ENCODE results near the gene LUZP1. TPM values are rescaled to one million over a fixed set of nuclear protein-coding genes. Genes with fewer than 3 reads are reported as not detected.

The LUZP1 gene
- polyA plus RNA-seq, 1 of the 3 experiments (the other 2 are of a cell fraction) = 8.9 TPM

- no peaks in the 10 kb centered on the region for H3K79me2 ChIP-seq (ENCODE audit: insufficient read depth)
- ChIA-PET POLR2A (no interaction called here), CTCF (interaction anchor here (0.6 to 5.1 kb wide), 23 partner anchors 11 to 239 kb away, joined by 3 to 28 read pairs (median 4); no protein-coding TSS in a partner anchor)
- H3K27ac ChIP-seq (ENCODE audit: low read depth in 2 of 2, low read length in 1 of 2) = no peak overlapping the region
- DNase-seq = no peak
- no peak overlapping the region for H2AFZ ChIP-seq (ENCODE audit: low read depth)
- no peaks in the 10 kb centered on the region for H3K36me3 ChIP-seq (replicated peaks in 1 of 2; ENCODE audit: control insufficient read depth in 1 of 2, insufficient read depth in 2 of 2, low read length in 1 of 2)
- no peaks in the 10 kb centered on the region for H4K20me1 ChIP-seq (ENCODE audit: insufficient read depth)
- TF ChIP-seq NRF1 (IDR thresholded peaks at IDR 0.05; ENCODE audit: low read depth, low read length) (no peak), TAF1 (IDR thresholded peaks at IDR 0.05; ENCODE audit: borderline replicate concordance, low read depth, low read length) (no peak), TEAD4 (IDR thresholded peaks at IDR 0.05; ENCODE audit: borderline replicate concordance, insufficient read depth) (no peak), FOXM1 (IDR thresholded peaks at IDR 0.05; ENCODE audit: low read depth) (no peak), GABPA (IDR thresholded peaks at IDR 0.05; ENCODE audit: low read depth) (no peak), GATA2 (CRISPR knock-in tag; IDR thresholded peaks at IDR 0.05) (no peak)
- TF ChIP-seq, protein P1, sequence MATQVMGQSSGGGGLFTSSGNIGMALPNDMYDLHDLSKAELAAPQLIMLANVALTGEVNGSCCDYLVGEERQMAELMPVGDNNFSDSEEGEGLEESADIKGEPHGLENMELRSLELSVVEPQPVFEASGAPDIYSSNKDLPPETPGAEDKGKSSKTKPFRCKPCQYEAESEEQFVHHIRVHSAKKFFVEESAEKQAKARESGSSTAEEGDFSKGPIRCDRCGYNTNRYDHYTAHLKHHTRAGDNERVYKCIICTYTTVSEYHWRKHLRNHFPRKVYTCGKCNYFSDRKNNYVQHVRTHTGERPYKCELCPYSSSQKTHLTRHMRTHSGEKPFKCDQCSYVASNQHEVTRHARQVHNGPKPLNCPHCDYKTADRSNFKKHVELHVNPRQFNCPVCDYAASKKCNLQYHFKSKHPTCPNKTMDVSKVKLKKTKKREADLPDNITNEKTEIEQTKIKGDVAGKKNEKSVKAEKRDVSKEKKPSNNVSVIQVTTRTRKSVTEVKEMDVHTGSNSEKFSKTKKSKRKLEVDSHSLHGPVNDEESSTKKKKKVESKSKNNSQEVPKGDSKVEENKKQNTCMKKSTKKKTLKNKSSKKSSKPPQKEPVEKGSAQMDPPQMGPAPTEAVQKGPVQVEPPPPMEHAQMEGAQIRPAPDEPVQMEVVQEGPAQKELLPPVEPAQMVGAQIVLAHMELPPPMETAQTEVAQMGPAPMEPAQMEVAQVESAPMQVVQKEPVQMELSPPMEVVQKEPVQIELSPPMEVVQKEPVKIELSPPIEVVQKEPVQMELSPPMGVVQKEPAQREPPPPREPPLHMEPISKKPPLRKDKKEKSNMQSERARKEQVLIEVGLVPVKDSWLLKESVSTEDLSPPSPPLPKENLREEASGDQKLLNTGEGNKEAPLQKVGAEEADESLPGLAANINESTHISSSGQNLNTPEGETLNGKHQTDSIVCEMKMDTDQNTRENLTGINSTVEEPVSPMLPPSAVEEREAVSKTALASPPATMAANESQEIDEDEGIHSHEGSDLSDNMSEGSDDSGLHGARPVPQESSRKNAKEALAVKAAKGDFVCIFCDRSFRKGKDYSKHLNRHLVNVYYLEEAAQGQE (IDR thresholded peaks at IDR 0.05; ENCODE audit: low read depth, low read length) = no peak
- no peak overlapping the region for H3K4me2 ChIP-seq
- WGBS (ENCODE audit: low lambda C conversion rate) = 86% methylated on average over 3 of the region's 3 CpGs
- peaks cover 14% of the 10 kb centered on the region; the same call in 1 of the 2 replicates for H3K27me3 ChIP-seq (ENCODE audit: insufficient read depth)
- no peaks in the 10 kb centered on the region for H3K9me2 ChIP-seq
- no peak overlapping the region for H3K4me3 ChIP-seq (ENCODE audit: low read depth in 2 of 2, low read length in 1 of 2)
- no peak overlapping the region for H3K9ac ChIP-seq
- no peaks in the 10 kb centered on the region for H3K4me1 ChIP-seq (ENCODE audit: control insufficient read depth in 1 of 2, insufficient read depth in 2 of 2, low read depth in 1 of 2, low read length in 1 of 2)
- no peaks in the 10 kb centered on the region for H3K9me3 ChIP-seq
- H3F3A ChIP-seq (replicated peaks; ENCODE audit: insufficient read depth) = peaks cover 4% of the 10 kb centered on the region
Measured at GRCh38 chr1:23215751-23216449, 47.2 kb upstream of the LUZP1 start.

DNA sequence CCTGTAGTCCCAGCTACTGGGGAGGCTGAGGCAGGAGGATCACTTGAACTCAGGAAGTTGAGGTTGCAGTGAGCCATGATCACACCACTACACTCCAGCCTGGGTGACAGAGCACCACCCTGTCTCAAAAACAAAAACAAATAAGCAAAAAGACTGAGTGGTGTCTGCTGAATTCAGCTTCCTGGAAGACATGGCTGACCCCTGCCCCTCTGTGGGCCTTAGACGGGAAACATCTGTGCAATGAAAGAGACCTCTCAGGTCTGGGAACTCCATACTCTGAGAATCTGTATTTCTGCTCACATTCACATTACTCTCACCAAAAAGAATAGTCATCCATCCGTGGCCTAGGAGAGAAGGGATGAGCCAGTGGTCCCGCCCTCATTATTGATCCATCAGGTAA lies 46.6 kb upstream of the LUZP1 start:
- H2AFZ ChIP-seq (ENCODE audit: low read depth) = no peak overlapping the region
- H3K9me3 ChIP-seq = no peaks in the 10 kb centered on the region
- no peak for TF ChIP-seq RXRA (IDR thresholded peaks at IDR 0.05; ENCODE audit: borderline replicate concordance, low read depth)
- no peak for TF ChIP-seq NRF1 (IDR thresholded peaks at IDR 0.05; ENCODE audit: low read depth, low read length)
- no peak for TF ChIP-seq GATA2 (CRISPR knock-in tag; IDR thresholded peaks at IDR 0.05)
- no peak for TF ChIP-seq FOSL2 (IDR thresholded peaks at IDR 0.05; ENCODE audit: borderline replicate concordance, low read depth)
- TF ChIP-seq PBX3 (IDR thresholded peaks at IDR 0.05) = no peak
- H3K4me1 ChIP-seq (ENCODE audit: control insufficient read depth in 1 of 2, insufficient read depth in 2 of 2, low read depth in 1 of 2, low read length in 1 of 2) = no peaks in the 10 kb centered on the region
- no peaks in the 10 kb centered on the region for H3K36me3 ChIP-seq (replicated peaks in 1 of 2; ENCODE audit: control insufficient read depth in 1 of 2, insufficient read depth in 2 of 2, low read length in 1 of 2)
- H4K20me1 ChIP-seq (ENCODE audit: insufficient read depth) = no peaks in the 10 kb centered on the region
- H3K4me3 ChIP-seq (ENCODE audit: low read depth in 2 of 2, low read length in 1 of 2) = no peak overlapping the region
- DNase-seq = no peak
- H3K9me2 ChIP-seq = no peaks in the 10 kb centered on the region
- H3K79me2 ChIP-seq (ENCODE audit: insufficient read depth) = no peaks in the 10 kb centered on the region
- no peak overlapping the region for H3K4me2 ChIP-seq
- POLR2A ChIA-PET = no interaction called here
- H3K27ac ChIP-seq (ENCODE audit: low read depth in 2 of 2, low read length in 1 of 2) = no peak overlapping the region
- H3K27me3 ChIP-seq (ENCODE audit: insufficient read depth) = peaks cover 14% of the 10 kb centered on the region; the same call in 1 of the 2 replicates
- 80% methylated on average over 3 of the region's 3 CpGs for WGBS (ENCODE audit: low lambda C conversion rate)
- CTCF ChIA-PET = interaction anchor here (1.3 to 5.1 kb wide), 10 partner anchors 12 to 238 kb away, joined by 3 to 28 read pairs (median 6); no protein-coding TSS in a partner anchor
- no peak overlapping the region for H3K9ac ChIP-seq
- peaks cover 4% of the 10 kb centered on the region for H3F3A ChIP-seq (replicated peaks; ENCODE audit: insufficient read depth)
